SU-DHL-6 (cell line): ENCODE measurements around the gene CCL17.

Experiments
- H2AFZ ChIP-seq: fragments of 200-600 bp; sonication (generic); 2 replicates; pipeline ENCODE4 v1.6.1; 2014; ENCODE audit warnings: low read depth, mild to moderate bottlenecking, moderate library complexity, mixed read lengths, antibody characterized with exemption, low read length; ENCODE audit not compliant: severe bottlenecking
- H3F3A ChIP-seq: fragments of 200-600 bp; shearing (Covaris generic); 2 replicates; pipeline ENCODE4 v1.6.0; 2016; ENCODE audit warnings: antibody characterized with exemption, mild to moderate bottlenecking; ENCODE audit not compliant: insufficient read depth
- H3K27ac ChIP-seq: fragments of 200-600 bp; sonication (generic); 2 replicates; pipeline ENCODE4 v1.5.1; 2016; ENCODE audit warnings: low read depth, mild to moderate bottlenecking, low read length, moderate library complexity, mixed read lengths
- H3K27me3 ChIP-seq: fragments of 200-600 bp; sonication (generic), shearing (Covaris generic); 2 replicates; pipeline ENCODE4 v1.6.0; 2014; ENCODE audit warnings: mild to moderate bottlenecking, low read length
- H3K36me3 ChIP-seq: fragments of 200-600 bp; sonication (generic); 2 replicates; pipeline ENCODE4 v1.6.1; 2014; ENCODE audit warnings: mild to moderate bottlenecking, low read length, mixed read lengths
- H3K4me2 ChIP-seq: fragments of 300-600, 200-600 bp; shearing (Covaris generic), sonication (generic); 2 replicates; pipeline ENCODE4 v1.6.0; 2014; ENCODE audit warnings: low read length, low read depth, mild to moderate bottlenecking; ENCODE audit not compliant: poor library complexity, severe bottlenecking
- H3K4me3 ChIP-seq: fragments of 200-600 bp; sonication (generic); 2 replicates; pipeline ENCODE4 v1.5.1; 2014; ENCODE audit warnings: antibody characterized with exemption, low read length, mild to moderate bottlenecking, mixed read lengths; ENCODE audit not compliant: insufficient read depth, poor library complexity, severe bottlenecking
- H3K79me2 ChIP-seq: fragments of 200-600 bp; sonication (generic); 2 replicates; pipeline ENCODE4 v1.6.1; 2014; ENCODE audit warnings: mild to moderate bottlenecking, low read length, moderate library complexity; ENCODE audit not compliant: insufficient read depth
- H3K9ac ChIP-seq: fragments of 200-600 bp; sonication (generic); 2 replicates; pipeline ENCODE4 v1.7.0; 2014; ENCODE audit warnings: mild to moderate bottlenecking, low read length
- H3K9me2 ChIP-seq: fragments of 200-600 bp; sonication (generic); replicated peaks from 2 replicates; pipeline ENCODE4 v1.6.1; 2014; ENCODE audit warnings: low read length; ENCODE audit not compliant: insufficient read depth
- H3K9me3 ChIP-seq: fragments of 200-600 bp; sonication (generic); 2 replicates; pipeline ENCODE4 v1.6.1; 2014; ENCODE audit warnings: low read length, mixed read lengths; ENCODE audit not compliant: insufficient read depth
- H4K20me1 ChIP-seq: fragments of 200-600 bp; sonication (generic); 2 replicates; pipeline ENCODE4 v1.6.1; 2014; ENCODE audit warnings: low read depth, mild to moderate bottlenecking, antibody characterized with exemption, low read length, moderate library complexity, mixed read lengths
- EZH2phosphoT487 ChIP-seq: fragments of 200-600 bp; sonication (generic), shearing (Covaris generic); conservative IDR thresholded peaks from 2 replicates; pipeline ENCODE4 v1.6.1; 2018; ENCODE audit warnings: mild to moderate bottlenecking, antibody characterized with exemption, low read length, moderate library complexity, mixed read lengths
- TF ChIP-seq, protein P1 (sequence below): fragments of 200-600 bp; sonication (generic); IDR thresholded peaks from one replicate; pipeline ENCODE4 v1.5.1; 2017; ENCODE audit warnings: antibody characterized with exemption, mild to moderate bottlenecking, low read length, moderate library complexity; ENCODE audit not compliant: insufficient read depth, poor library complexity, severe bottlenecking

The CCL17 gene

DNA sequence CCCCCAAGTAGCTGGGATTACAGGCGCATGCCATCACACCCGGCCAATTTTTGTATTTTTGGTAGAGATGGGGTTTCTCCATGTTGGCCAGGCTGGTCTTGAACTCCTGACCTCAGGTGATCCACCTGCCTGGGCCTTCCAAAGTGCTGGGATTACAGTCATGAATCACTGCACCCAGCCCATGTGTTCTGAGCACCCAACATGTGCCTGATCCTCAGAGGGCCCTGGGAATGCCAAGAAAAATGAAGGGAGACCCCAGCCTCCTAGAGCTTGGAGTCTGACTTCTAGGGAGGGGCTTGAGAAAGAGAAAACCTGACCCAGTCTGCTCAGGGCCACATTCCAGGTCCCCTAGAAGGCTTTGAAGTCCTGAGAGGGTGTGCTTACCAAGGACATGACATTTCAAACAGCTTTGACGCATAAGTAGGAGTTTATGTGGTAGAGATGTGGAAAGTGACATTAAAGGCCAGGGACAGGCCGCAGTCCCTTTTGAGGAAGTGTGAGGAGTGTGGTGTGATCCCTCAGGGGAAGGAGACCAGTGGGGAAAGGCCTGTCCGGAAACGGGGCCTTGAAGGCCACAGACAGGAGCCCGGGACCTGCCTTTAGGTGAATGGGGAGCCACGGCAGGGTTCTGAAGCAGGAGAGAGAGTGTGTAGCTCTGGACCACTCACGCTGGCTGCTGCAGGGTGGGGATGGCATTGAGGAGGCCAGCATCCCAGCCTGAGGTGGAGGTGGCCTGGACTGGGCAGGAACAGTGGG lies 47.1 kb upstream of the CCL17 start:
- no peaks in the 10 kb centered on the region for H3F3A ChIP-seq
- no peaks in the 10 kb centered on the region for H3K27me3 ChIP-seq
- H2AFZ ChIP-seq = no peak overlapping the region
- H3K79me2 ChIP-seq = no peaks in the 10 kb centered on the region
- no peak overlapping the region for H3K27ac ChIP-seq
- H3K9ac ChIP-seq = no peak overlapping the region
- no peaks in the 10 kb centered on the region for H4K20me1 ChIP-seq
- no peak overlapping the region for H3K4me3 ChIP-seq
- H3K9me3 ChIP-seq = no peaks in the 10 kb centered on the region
- no peaks in the 10 kb centered on the region for H3K36me3 ChIP-seq
- no peak overlapping the region for H3K4me2 ChIP-seq
- no peak for TF ChIP-seq EZH2phosphoT487
- TF ChIP-seq, protein P1, sequence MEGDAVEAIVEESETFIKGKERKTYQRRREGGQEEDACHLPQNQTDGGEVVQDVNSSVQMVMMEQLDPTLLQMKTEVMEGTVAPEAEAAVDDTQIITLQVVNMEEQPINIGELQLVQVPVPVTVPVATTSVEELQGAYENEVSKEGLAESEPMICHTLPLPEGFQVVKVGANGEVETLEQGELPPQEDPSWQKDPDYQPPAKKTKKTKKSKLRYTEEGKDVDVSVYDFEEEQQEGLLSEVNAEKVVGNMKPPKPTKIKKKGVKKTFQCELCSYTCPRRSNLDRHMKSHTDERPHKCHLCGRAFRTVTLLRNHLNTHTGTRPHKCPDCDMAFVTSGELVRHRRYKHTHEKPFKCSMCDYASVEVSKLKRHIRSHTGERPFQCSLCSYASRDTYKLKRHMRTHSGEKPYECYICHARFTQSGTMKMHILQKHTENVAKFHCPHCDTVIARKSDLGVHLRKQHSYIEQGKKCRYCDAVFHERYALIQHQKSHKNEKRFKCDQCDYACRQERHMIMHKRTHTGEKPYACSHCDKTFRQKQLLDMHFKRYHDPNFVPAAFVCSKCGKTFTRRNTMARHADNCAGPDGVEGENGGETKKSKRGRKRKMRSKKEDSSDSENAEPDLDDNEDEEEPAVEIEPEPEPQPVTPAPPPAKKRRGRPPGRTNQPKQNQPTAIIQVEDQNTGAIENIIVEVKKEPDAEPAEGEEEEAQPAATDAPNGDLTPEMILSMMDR = no peak
- H3K9me2 ChIP-seq = no peaks in the 10 kb centered on the region

GRCh38 chr16:57358086-57358420 lies 46.5 kb upstream of the CCL17 start:
- H3K79me2 ChIP-seq = no peaks in the 10 kb centered on the region
- no peak overlapping the region for H2AFZ ChIP-seq
- no peaks in the 10 kb centered on the region for H3F3A ChIP-seq
- H3K9me2 ChIP-seq = no peaks in the 10 kb centered on the region
- H3K36me3 ChIP-seq = no peaks in the 10 kb centered on the region
- H3K4me2 ChIP-seq = no peak overlapping the region
- H3K4me3 ChIP-seq = no peak overlapping the region
- no peak overlapping the region for H3K9ac ChIP-seq
- H3K27me3 ChIP-seq = no peaks in the 10 kb centered on the region
- H4K20me1 ChIP-seq = no peaks in the 10 kb centered on the region
- H3K27ac ChIP-seq = no peak overlapping the region
- TF ChIP-seq, protein P1 = no peak
- no peak for TF ChIP-seq EZH2phosphoT487
- no peaks in the 10 kb centered on the region for H3K9me3 ChIP-seq

DNA sequence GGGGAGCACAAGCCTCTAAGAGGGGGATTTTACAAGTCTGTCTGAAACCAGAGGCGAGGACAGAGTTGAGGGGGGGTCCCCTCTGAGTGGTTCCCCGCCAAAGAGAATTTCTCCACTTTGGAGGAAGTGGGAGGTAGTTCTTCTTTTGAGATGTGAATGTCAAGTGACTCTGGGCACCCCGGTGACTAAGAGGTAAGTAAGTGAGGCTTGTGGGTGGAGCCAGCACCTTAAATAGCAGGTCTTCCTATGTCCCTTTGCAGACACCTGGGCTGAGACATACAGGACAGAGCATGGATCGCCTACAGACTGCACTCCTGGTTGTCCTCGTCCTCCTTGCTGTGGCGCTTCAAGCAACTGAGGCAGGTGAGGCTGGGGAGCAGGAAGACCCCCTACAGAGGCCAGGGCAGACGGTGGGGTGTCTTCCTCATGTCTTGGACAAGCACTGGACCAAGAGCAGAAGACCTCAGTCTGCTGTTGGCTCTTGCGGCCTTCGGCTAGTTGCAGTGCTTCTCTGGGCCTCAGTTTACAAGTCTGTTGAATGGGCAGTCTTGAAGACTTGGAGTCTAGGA lies 46.0 kb upstream of the CCL17 start, which contains the start of gene CCL22:
Gene CCL22, plus strand, starts transcription at position 257 of the 569 bp plus-strand sequence. Its CDS starts 34 bp downstream, at position 291.
- Histone ChIP-seq H3K36me3 (no peaks in the 10 kb centered on the region), H3F3A (no peaks in the 10 kb centered on the region), H3K79me2 (no peaks in the 10 kb centered on the region), H3K9me2 (no peaks in the 10 kb centered on the region), H4K20me1 (no peaks in the 10 kb centered on the region), H3K4me2 (no peak within 1 kb of the TSS), H3K27me3 (no peaks in the 10 kb centered on the region), H2AFZ (no peak within 1 kb of the TSS), H3K9me3 (no peaks in the 10 kb centered on the region), H3K27ac (no peak within 1 kb of the TSS), H3K4me3 (no peak within 1 kb of the TSS), H3K9ac (no peak within 1 kb of the TSS)
- TF ChIP-seq, protein P1 = no peak
- TF ChIP-seq EZH2phosphoT487 = no peak
